ENCODE results near the gene QSOX2.

QSOX2 gene

DNA sequence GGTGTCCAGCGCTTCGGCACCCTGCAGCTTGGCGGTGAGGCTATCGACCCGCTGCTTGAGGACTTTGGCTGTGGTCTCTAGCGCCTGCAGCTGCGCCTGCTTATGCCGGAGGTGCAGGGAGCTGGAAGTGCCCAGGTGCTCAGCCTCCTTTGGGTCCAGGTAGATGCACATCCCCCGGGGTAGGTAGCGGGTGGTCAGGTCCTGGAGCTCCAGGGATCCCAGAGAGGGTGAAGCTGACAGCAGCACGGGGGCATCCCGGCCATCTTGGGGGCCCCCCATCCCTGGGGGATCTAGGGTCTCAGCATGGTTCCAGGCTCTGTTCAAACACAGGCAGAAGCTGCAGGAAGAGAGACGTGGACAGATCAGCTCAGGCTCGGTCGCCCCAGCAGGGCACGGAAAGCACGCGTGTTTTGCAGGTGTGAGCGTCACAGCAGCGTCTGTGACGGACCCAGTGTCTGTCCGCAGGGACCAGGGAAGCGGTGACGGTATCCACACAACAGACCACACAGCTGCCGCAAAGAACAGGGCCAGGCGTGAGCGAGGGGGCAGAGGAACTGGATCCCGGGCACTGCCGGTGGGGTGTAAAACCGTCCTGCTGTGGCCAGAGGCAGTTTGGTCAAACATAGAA, 40.9 kb upstream of the QSOX2 start:
- TF ChIP-seq, protein P1, sequence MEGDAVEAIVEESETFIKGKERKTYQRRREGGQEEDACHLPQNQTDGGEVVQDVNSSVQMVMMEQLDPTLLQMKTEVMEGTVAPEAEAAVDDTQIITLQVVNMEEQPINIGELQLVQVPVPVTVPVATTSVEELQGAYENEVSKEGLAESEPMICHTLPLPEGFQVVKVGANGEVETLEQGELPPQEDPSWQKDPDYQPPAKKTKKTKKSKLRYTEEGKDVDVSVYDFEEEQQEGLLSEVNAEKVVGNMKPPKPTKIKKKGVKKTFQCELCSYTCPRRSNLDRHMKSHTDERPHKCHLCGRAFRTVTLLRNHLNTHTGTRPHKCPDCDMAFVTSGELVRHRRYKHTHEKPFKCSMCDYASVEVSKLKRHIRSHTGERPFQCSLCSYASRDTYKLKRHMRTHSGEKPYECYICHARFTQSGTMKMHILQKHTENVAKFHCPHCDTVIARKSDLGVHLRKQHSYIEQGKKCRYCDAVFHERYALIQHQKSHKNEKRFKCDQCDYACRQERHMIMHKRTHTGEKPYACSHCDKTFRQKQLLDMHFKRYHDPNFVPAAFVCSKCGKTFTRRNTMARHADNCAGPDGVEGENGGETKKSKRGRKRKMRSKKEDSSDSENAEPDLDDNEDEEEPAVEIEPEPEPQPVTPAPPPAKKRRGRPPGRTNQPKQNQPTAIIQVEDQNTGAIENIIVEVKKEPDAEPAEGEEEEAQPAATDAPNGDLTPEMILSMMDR (IDR thresholded peaks at IDR 0.05; ENCODE audit: borderline replicate concordance, insufficient read depth, low read depth, low read length) = no peak
- no peak overlapping the region for H3K4me3 ChIP-seq (ENCODE audit: low read depth, low read length)

DNA sequence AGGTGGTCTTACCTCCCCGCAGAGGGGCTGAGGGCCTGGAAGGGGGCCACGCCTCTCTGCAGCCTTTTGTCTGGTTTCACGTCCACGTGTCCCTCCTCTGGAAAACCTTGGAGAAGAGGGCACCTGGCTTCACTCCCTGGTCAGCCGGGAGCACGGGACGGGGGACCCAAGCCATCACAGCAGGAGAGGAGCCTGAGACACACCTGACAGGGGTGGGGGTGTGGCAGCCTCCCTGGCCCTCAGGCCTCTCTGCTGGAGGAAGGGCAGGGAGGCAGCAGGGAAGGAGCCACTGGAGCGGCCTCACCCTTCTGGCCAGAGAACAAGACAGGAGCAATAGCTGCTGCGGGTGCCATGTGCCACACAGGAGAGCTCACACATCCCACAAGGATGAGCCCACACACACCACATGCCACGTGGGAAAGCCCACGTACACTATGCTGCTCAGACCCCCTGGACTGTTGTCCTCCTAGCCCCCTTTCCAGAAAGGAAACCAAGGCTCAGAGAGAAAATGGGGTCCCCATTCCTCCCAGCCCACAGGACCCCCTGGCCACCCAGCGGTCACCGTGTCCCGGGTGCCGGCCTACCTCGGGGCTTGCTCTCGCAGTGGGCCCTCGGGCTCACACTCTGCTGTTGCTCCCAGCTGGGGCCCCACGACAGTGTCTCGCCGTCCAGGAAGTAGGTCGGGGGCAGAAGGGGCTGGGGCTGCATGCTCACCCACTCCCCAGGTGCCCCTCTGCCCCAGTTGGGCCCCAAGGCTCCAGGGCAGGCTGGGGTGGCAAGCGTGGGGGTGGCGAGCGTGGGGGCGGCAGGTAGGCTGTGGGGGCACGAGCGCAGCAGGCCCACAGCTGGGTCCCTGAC, 40.1 kb upstream of the QSOX2 start:
- no peak overlapping the region for H3K4me3 ChIP-seq (ENCODE audit: low read depth, low read length)
- TF ChIP-seq, protein P1 (IDR thresholded peaks at IDR 0.05; ENCODE audit: borderline replicate concordance, insufficient read depth, low read depth, low read length) = no peak

DNA sequence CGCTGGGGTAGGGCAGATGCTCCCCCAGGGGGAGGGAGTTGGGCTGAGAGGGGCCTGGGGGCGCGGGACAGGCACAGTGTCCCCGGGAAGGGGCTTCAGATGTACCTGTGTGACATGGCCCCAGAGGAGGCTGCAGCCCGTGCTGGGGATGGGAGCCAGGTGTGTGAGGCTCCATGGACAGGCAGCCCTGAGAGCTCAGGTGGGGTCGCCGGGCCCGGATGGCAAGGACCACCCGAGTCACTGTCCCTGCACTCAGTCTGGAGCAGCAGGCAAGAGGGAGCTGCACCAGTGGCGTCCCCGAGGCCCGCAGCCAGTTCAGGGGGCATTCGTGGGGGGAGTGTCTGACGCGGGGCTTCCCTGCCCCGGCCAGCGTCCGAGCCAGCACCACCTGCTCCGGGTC, 39.3 kb upstream of the QSOX2 start:
- no peak overlapping the region for H3K4me3 ChIP-seq (ENCODE audit: low read depth, low read length)
- TF ChIP-seq, protein P1 (IDR thresholded peaks at IDR 0.05; ENCODE audit: borderline replicate concordance, insufficient read depth, low read depth, low read length) = no peak

DNA sequence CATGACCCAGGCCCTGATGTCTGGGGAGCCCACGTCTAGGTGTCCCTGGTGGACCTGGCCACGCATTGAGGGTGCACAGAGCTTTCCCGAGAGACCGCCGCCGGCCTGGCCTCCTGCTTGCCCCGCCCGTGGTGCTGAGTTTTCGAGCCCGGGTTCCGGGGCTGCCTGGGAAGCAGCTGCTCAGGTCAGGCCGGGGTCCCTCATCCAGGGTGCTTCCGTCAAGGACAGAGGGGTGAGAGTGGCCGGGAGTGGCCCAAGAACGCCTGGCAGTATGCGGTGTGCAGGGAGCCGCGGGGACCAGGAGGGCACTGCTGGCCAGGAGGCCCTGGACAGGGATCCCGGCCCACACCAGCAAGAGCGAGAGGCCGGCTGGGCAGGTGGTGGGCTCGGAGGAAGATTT, 38.7 kb upstream of the QSOX2 start:
- TF ChIP-seq, protein P1 (IDR thresholded peaks at IDR 0.05; ENCODE audit: borderline replicate concordance, insufficient read depth, low read depth, low read length) = no peak
- H3K4me3 ChIP-seq (ENCODE audit: low read depth, low read length) = no peak overlapping the region

DNA sequence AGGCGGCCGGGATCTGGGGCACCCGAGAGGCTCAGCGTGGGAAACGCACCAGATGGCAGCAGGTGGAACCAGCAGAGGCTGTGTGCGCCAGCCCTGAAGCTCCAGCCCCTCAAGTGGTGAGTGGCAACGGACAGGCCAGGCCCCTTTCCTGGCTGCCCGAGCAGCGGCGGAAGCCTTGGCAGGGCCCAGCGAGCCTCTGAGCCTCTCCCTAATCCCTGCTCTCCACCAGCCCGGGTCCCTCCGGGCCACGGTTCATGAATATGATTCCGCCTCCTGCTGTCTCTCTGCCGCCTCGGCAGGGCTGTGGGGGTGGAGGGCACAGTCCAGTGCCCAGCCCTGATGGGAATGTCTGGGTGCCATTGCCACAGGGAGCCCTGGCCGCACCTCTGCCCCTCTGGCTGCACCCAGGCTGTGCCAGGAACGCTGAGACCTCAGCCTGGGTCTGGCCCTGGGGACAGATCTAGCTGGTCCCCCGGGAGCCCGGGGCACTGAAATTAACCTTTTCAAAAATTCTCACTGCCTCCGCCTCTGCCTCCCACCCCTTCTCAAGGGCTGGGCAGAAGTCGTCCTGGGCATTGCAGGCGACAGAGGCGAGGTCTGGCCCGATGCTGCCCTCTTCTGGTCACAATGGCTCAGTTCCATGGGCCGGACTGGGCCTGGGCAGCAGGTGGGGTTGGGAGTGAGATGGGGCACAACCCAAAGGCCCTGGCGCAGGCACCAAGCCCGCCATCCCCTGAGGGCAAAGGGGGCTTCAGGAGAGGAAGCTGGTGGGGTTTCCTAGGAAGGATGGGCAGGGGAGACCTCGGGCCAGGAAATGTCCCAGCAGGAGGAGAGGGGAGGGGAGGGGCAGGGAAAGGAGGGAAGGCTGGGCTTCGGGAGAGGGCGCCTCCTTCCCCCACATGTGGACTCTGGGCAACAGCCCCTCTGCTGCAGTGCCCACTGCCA, 38.0 kb upstream of the QSOX2 start:
- TF ChIP-seq, protein P1 (IDR thresholded peaks at IDR 0.05; ENCODE audit: borderline replicate concordance, insufficient read depth, low read depth, low read length) = peak; percentile 87
- H3K4me3 ChIP-seq (ENCODE audit: low read depth, low read length) = no peak overlapping the region

DNA sequence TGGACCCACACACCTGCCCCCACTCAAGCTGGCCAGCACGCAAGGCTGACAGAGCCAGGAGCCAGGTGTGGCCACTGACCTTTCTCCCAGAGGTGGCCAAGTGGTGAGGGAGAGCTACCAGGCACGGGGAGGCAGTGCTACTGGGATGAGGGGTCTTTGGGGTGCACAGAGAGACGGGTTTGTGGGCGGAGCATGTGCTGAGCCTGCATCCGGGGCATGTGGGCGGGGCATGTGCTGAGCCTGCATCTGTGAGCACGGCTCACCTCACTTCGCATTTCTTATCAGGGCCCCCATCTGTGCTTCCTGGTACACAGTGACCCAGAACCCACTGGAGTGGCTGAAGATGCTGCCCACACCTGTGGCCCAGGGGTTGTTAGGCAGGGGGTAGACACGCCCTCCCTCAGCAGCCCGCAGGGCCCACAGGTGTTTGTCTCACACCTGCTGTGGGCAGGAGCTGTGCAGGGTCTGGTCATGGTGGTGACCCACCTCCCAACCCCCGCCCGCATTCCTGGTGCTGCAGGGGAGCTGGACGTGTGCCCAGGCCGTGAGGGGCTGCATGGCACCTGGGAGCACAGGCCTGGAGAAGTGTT, 36.8 kb upstream of the QSOX2 start:
- TF ChIP-seq, protein P1 (IDR thresholded peaks at IDR 0.05; ENCODE audit: borderline replicate concordance, insufficient read depth, low read depth, low read length) = no peak
- no peak overlapping the region for H3K4me3 ChIP-seq (ENCODE audit: low read depth, low read length)

All from GM12875 (cell line).